Omental fat pad (tissue), 4 donors: Measurements from ENCODE around the gene ID4. TPM values are rescaled to one million over a fixed set of nuclear protein-coding genes. Genes with fewer than 3 reads are reported as not detected.

Experiments used
- ATAC-seq: fragments of 150-250 bp; one replicate; pipeline ENCODE4 v1.9.1; 2016; ENCODE audit warnings: mild to moderate bottlenecking, moderate library complexity; ENCODE audit not compliant: low FRiP score
- DNase-seq: peaks from one replicate; pipeline ENCODE4 v3.0.0-alpha.2; 2019; ENCODE audit warnings: low spot score
- CTCF ChIP-seq, 3 donors: fragments of 450-650 bp; IDR thresholded peaks; one replicate each; pipeline ENCODE4 v1.5.1; 2016 to 2017; ENCODE audit warnings: antibody characterized with exemption in 3 of 3, mild to moderate bottlenecking in 3 of 3, moderate library complexity in 2 of 3
- total RNA-seq, 4 donors: library from RNA; depleted of rRNA; stranded (reverse); fragments of >200 nt; gene quantifications; one replicate each; pipeline ENCODE4 v1.1.0, GENCODE V29; 2016

ID4 gene
- total RNA-seq, 4 donors from 2014 or later = 8.5 to 184 (median 82.1) TPM

- DNase-seq (no peak), ATAC-seq (peak; percentile 3)
- no peak for TF ChIP-seq CTCF (IDR thresholded peaks at IDR 0.05)
Observed at GRCh38 chr6:19838442-19839236, 1.5 kb downstream of the ID4 start.

- DNase-seq (no peak), ATAC-seq (no peak)
- no peak for TF ChIP-seq CTCF (IDR thresholded peaks at IDR 0.05)
Observed at GRCh38 chr6:19839237-19839546, 2.0 kb downstream of the ID4 start.

- DNase-seq (no peak), ATAC-seq (no peak)
- no peak for TF ChIP-seq CTCF (IDR thresholded peaks at IDR 0.05)
Observed at GRCh38 chr6:19839788-19840187, 2.6 kb downstream of the ID4 start.

GRCh38 chr6:19841181-19841580 is 4.0 kb downstream of the ID4 start:
- ATAC-seq (no peak), DNase-seq (no peak)
- no peak for TF ChIP-seq CTCF (IDR thresholded peaks at IDR 0.05)

- DNase-seq = no peak
- no peak for TF ChIP-seq CTCF (IDR thresholded peaks at IDR 0.05)
- no peak for ATAC-seq
Observed at GRCh38 chr6:19842030-19842615, 5.0 kb downstream of the ID4 start.

GRCh38 chr6:19844689-19845088 is 7.5 kb downstream of the ID4 start:
- ATAC-seq = no peak
- no peak for TF ChIP-seq CTCF (IDR thresholded peaks at IDR 0.05)
- DNase-seq = no peak
